GM08714 (cell line): ENCODE data around the gene ST3GAL3.

Experiments used
- H3K4me3 ChIP-seq: fragments of 200-500 bp; sonication (Bioruptor generic); 2 replicates; pipeline ENCODE4 v1.5.1; 2014; ENCODE audit warnings: mild to moderate bottlenecking, low read length, inconsistent platforms
- ZNF274 ChIP-seq: IDR thresholded peaks from 2 replicates; pipeline ENCODE4 v1.6.1; 2012; ENCODE audit warnings: mild to moderate bottlenecking, low read depth, low read length

The ST3GAL3 gene

GRCh38 chr1:43844114-43844513 is 136.8 kb downstream of the ST3GAL3 start:
- TF ChIP-seq ZNF274 = no peak
- H3K4me3 ChIP-seq = no peak overlapping the region

GRCh38 chr1:43847290-43847689 is 140.0 kb downstream of the ST3GAL3 start:
- H3K4me3 ChIP-seq = no peak overlapping the region
- TF ChIP-seq ZNF274 = no peak

- H3K4me3 ChIP-seq = no peak overlapping the region
- TF ChIP-seq ZNF274 = no peak
These were observed 140.5 kb downstream of the ST3GAL3 start for GRCh38 chr1:43847882-43848281.

- H3K4me3 ChIP-seq = no peak overlapping the region
- TF ChIP-seq ZNF274 = no peak
These were observed 142.3 kb downstream of the ST3GAL3 start for GRCh38 chr1:43849670-43850069.

GRCh38 chr1:43850591-43851233 is 143.4 kb downstream of the ST3GAL3 start:
- no peak for TF ChIP-seq ZNF274

GRCh38 chr1:43851561-43852338 is 144.4 kb downstream of the ST3GAL3 start:
- TF ChIP-seq ZNF274 = no peak

More at GRCh38 chr1:43850591-43851233, 143.4 kb downstream of the ST3GAL3 start:
- no peak overlapping the region for H3K4me3 ChIP-seq

GRCh38 chr1:43853161-43853921 is 146.0 kb downstream of the ST3GAL3 start:
- TF ChIP-seq ZNF274 = no peak
- H3K4me3 ChIP-seq = no peak overlapping the region; the same call in 1 of the 2 replicates

More at GRCh38 chr1:43851561-43852338, 144.4 kb downstream of the ST3GAL3 start:
- no peak overlapping the region for H3K4me3 ChIP-seq

- H3K4me3 ChIP-seq = no peak overlapping the region
- no peak for TF ChIP-seq ZNF274
These were observed 147.1 kb downstream of the ST3GAL3 start for GRCh38 chr1:43854473-43854872.

- TF ChIP-seq ZNF274 = no peak
- H3K4me3 ChIP-seq = no peak overlapping the region
These were observed 148.9 kb downstream of the ST3GAL3 start for GRCh38 chr1:43856188-43856587.

GRCh38 chr1:43857163-43857562 is 149.8 kb downstream of the ST3GAL3 start:
- TF ChIP-seq ZNF274 = no peak
- no peak overlapping the region for H3K4me3 ChIP-seq

- no peak overlapping the region for H3K4me3 ChIP-seq
- no peak for TF ChIP-seq ZNF274
These were observed 151.0 kb downstream of the ST3GAL3 start for GRCh38 chr1:43858324-43858723.

- H3K4me3 ChIP-seq = no peak overlapping the region
- no peak for TF ChIP-seq ZNF274
These were observed 154.0 kb downstream of the ST3GAL3 start for GRCh38 chr1:43861337-43861736.

GRCh38 chr1:43861988-43862735 is 154.8 kb downstream of the ST3GAL3 start:
- no peak for TF ChIP-seq ZNF274
- H3K4me3 ChIP-seq = no peak overlapping the region
